Activated CD4-positive, alpha-beta T cell treated with anti-CD3 and anti-CD28 coated beads, Interleukin-2, amount 10 ng/mL, durations not matched to agents 24 days and 14 days (primary cell): ENCODE measurements around the gene NTM. TPM values are rescaled to one million over a fixed set of nuclear protein-coding genes. Genes with fewer than 3 reads are reported as not detected.

Experiments used
- DNase-seq: peaks from one replicate; pipeline ENCODE4 v3.0.0; 2022
- H3K27ac Mint-ChIP-seq: one replicate; pipeline ENCODE4 v1.8.0; 2022; ENCODE audit warnings: mild to moderate bottlenecking, mixed read lengths
- H3K27me3 Mint-ChIP-seq: one replicate; pipeline ENCODE4 v1.8.0; 2022; ENCODE audit warnings: mixed read lengths
- H3K36me3 Mint-ChIP-seq: one replicate; pipeline ENCODE4 v1.8.0; 2022; ENCODE audit warnings: low read depth, mild to moderate bottlenecking, mixed read lengths
- H3K4me1 Mint-ChIP-seq: one replicate; pipeline ENCODE4 v1.8.0; 2021; ENCODE audit warnings: mixed read lengths
- H3K4me3 Mint-ChIP-seq: one replicate; pipeline ENCODE4 v1.8.0; 2022; ENCODE audit warnings: mild to moderate bottlenecking, moderate library complexity, mixed read lengths
- H3K9me3 Mint-ChIP-seq: one replicate; pipeline ENCODE4 v1.8.0; 2021; ENCODE audit warnings: mixed read lengths
- intact Hi-C: fragments of 100-400 bp; cut with micrococcal nuclease; formaldehyde crosslinking; loops from one replicate; pipeline ENCODE4 v1.15.1; 2023
- total RNA-seq: library from RNA; stranded (reverse); gene quantifications from 2 replicates; pipeline ENCODE4 v1.2.3, GENCODE V29; 2022

Gene NTM
- total RNA-seq, 1 donor from 2014 or later, result not detected

DNA sequence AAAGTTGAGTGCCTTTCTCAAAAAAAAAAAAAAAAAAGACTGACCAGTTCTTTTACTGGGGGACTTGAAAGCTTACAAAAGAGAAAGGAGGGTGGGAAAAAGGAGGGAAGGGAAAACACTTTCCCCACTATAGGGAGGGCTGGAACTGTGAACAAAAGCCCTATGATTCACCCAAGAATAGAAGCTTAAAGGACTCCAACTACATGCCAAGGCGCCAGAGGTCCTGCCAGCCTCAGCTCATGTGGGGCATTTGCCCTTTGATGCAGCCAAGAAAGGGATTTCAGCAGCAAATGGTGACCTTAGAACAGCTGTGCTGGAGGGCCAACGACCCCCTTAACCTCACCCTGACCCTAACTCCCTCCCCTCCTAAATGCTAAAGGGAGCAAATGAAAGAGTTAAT lies 160.0 kb downstream of the NTM start:
- Mint-ChIP-seq H3K4me3 (no peak overlapping the region), H3K27ac (no peak overlapping the region), H3K36me3 (no peaks in the 10 kb centered on the region), H3K4me1 (no peaks in the 10 kb centered on the region), H3K27me3 (no peaks in the 10 kb centered on the region), H3K9me3 (no peaks in the 10 kb centered on the region)
- intact Hi-C loops, result no loop called here
- DNase-seq, result no peak

DNA sequence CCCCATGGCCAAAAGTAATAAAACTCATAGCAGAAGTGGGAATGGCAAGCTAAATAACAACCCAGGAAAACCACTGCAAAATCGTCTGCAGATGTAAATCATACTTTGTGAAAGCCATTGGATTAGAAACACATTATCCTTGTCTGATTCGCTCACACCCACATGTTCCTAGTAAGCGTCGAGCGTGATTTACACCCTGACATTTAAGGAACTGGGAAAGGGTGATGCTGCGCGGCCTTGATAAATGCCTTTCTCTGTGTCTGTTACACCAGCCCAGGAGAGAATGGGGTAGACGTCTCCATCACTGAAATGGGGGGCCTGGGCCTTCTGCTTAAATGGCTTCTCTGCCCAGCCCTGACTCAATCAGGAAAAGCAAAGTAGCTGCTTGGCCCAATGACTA lies 162.7 kb downstream of the NTM start:
- H3K27ac Mint-ChIP-seq, result no peak overlapping the region
- H3K4me3 Mint-ChIP-seq, result no peak overlapping the region
- no peaks in the 10 kb centered on the region for H3K9me3 Mint-ChIP-seq
- H3K27me3 Mint-ChIP-seq, result no peaks in the 10 kb centered on the region
- no peak for DNase-seq
- no peaks in the 10 kb centered on the region for H3K4me1 Mint-ChIP-seq
- intact Hi-C loops, result no loop called here
- H3K36me3 Mint-ChIP-seq, result no peaks in the 10 kb centered on the region

DNA sequence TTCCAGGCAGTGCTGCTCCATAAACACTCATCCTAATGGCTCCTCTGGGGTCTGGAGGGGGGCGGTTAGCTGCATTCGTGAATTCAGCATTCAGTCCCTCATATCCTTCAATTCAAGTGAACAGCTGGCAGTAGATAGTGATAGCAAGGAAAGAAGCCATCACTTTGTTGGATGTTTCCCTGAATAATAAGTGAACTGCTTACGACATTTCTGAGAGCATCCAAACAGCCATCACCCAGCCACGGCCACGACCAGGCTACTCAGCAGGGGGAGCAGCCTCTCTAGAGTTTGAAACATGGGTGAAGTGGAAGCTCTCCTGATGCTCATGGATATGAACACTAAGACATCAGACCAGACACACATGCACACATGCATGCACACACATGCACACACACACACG lies 163.6 kb downstream of the NTM start:
- H3K9me3 Mint-ChIP-seq, result no peaks in the 10 kb centered on the region
- H3K27me3 Mint-ChIP-seq, result no peaks in the 10 kb centered on the region
- H3K4me3 Mint-ChIP-seq, result no peak overlapping the region
- DNase-seq, result no peak
- no peak overlapping the region for H3K27ac Mint-ChIP-seq
- no peaks in the 10 kb centered on the region for H3K36me3 Mint-ChIP-seq
- intact Hi-C loops, result no loop called here
- no peaks in the 10 kb centered on the region for H3K4me1 Mint-ChIP-seq

DNA sequence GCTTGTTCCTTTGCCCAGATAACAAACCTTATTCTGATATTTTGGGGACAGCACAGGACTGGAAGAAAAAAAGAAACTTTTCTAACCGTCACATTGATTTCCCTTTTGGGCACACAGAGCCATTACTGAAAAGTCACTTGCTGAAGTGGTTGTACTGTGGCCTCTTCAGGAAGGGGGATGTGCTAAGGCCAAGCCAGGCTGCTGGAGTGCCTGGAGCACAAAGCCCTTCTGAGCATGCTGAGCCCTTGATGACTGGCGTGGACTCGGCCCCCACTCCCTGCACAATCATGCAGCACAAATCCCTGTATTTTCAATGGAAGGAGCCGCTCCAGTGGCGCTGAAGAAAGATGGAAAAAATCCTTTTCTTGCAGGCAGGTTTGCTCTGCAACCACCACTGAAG lies 164.2 kb downstream of the NTM start:
- no peak overlapping the region for H3K27ac Mint-ChIP-seq
- H3K36me3 Mint-ChIP-seq, result no peaks in the 10 kb centered on the region
- H3K4me1 Mint-ChIP-seq, result no peaks in the 10 kb centered on the region
- no peak overlapping the region for H3K4me3 Mint-ChIP-seq
- H3K9me3 Mint-ChIP-seq, result no peaks in the 10 kb centered on the region
- H3K27me3 Mint-ChIP-seq, result no peaks in the 10 kb centered on the region
- intact Hi-C loops, result no loop called here
- DNase-seq, result no peak

DNA sequence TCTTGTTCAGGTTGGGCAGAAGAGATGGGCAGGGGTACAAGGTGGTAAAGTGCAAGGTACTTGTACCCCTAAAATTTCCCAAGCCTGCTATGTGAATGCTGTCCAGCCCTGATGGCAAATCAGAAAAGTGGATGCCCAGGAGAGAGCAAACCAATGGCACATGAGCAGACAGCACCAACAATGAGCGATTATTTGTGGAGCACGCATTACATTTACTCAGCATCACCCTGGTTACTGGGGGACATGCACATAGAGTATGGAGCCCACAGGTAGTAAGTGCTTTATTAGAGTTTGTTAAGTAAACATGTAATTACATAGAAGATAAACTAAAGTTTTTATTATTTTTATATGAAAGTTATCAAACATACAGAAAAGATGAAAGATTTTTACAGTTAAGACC lies 165.7 kb downstream of the NTM start:
- H3K36me3 Mint-ChIP-seq, result no peaks in the 10 kb centered on the region
- H3K4me1 Mint-ChIP-seq, result no peaks in the 10 kb centered on the region
- no peaks in the 10 kb centered on the region for H3K27me3 Mint-ChIP-seq
- intact Hi-C loops, result no loop called here
- no peak for DNase-seq
- H3K27ac Mint-ChIP-seq, result no peak overlapping the region
- no peak overlapping the region for H3K4me3 Mint-ChIP-seq
- H3K9me3 Mint-ChIP-seq, result no peaks in the 10 kb centered on the region

GRCh38 chr11:131537196-131537595 lies 166.8 kb downstream of the NTM start:
- H3K36me3 Mint-ChIP-seq, result no peaks in the 10 kb centered on the region
- no peaks in the 10 kb centered on the region for H3K4me1 Mint-ChIP-seq
- no peaks in the 10 kb centered on the region for H3K9me3 Mint-ChIP-seq
- no peaks in the 10 kb centered on the region for H3K27me3 Mint-ChIP-seq
- no peak overlapping the region for H3K27ac Mint-ChIP-seq
- DNase-seq, result no peak
- H3K4me3 Mint-ChIP-seq, result no peak overlapping the region
- intact Hi-C loops, result no loop called here

DNA sequence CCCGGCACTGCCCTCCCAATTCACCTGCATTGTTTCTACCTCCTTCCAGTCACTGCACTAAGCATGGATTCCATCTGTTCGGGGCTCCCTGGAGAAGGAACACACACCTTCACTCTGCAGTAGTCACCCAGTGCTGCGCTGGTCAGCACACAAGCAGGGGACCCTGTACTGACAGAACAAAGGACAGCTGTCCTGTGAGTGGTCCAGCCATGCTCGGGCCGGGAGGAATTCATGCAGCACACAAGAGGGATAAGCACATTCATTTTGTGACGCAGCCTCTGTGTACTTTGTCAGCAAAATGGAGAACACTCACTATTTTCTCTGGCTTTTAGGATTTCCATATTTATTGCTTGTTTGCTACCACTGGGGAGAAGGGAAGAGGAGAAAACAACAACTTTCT lies 167.3 kb downstream of the NTM start:
- intact Hi-C loops, result no loop called here
- Mint-ChIP-seq H3K9me3 (no peaks in the 10 kb centered on the region), H3K4me1 (no peaks in the 10 kb centered on the region), H3K36me3 (no peaks in the 10 kb centered on the region), H3K27me3 (no peaks in the 10 kb centered on the region), H3K4me3 (no peak overlapping the region), H3K27ac (no peak overlapping the region)
- no peak for DNase-seq

DNA sequence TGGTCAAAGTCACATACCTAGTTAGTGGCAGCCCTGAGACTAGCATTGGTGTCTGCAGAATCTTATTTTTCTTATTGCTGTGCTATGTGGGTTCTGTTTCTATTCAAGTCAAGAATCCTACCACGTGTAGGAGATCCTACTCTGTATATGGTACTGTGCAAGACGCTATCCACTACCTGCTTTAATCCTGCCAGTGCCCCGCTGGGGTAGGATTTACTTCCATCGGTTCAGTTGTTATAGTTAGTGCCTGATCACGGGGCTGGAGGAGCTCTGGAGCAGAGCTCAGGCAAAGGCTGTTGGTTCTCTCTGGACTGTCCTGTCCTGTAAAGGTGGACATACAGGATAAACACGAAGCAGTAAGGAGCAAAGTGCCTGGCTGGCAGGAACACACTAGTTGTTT lies 167.9 kb downstream of the NTM start:
- DNase-seq, result no peak
- Mint-ChIP-seq H3K36me3 (no peaks in the 10 kb centered on the region), H3K27ac (no peak overlapping the region), H3K4me1 (no peaks in the 10 kb centered on the region), H3K4me3 (no peak overlapping the region), H3K9me3 (no peaks in the 10 kb centered on the region), H3K27me3 (no peaks in the 10 kb centered on the region)
- intact Hi-C loops, result no loop called here

GRCh38 chr11:131540676-131541075 lies 170.3 kb downstream of the NTM start:
- no peak for DNase-seq
- Mint-ChIP-seq H3K27ac (no peak overlapping the region), H3K4me3 (no peak overlapping the region), H3K27me3 (no peaks in the 10 kb centered on the region), H3K9me3 (no peaks in the 10 kb centered on the region), H3K36me3 (no peaks in the 10 kb centered on the region), H3K4me1 (no peaks in the 10 kb centered on the region)
- intact Hi-C loops, result no loop called here

DNA sequence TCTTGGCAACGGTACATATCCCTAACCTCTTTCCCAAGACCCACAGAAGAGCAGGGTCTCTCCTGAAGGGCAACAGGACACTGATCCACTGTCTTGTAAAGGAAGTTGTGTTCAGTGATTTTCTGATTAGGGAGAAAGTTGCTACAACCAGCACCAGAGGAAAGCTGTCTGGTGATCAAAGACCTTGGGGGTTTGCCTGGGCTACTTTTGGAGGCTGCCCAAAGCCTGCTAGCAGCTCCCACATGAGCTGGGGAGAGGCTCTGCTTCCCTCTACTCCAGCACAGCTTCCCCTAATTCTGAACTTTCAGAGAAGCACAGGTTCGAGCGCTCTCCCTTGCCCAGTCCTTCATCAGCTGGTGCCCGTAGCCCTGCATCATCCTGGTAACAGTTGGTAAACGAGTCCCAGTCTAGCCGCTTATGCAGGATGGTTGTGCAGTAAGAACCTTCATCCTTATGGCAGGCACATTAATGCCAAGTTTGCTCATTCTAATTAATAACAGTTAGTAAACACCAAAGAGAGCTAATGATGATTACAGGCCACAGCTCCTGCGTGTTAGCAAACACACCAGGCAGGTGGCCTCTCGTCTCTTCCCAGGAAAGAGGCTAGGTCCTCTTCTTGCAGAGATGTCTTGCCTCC lies 173.1 kb downstream of the NTM start:
- Mint-ChIP-seq H3K27me3 (no peaks in the 10 kb centered on the region), H3K9me3 (no peaks in the 10 kb centered on the region), H3K4me1 (no peaks in the 10 kb centered on the region), H3K36me3 (no peaks in the 10 kb centered on the region), H3K4me3 (no peak overlapping the region), H3K27ac (no peak overlapping the region)
- intact Hi-C loops, result no loop called here
- DNase-seq, result no peak

- no peaks in the 10 kb centered on the region for H3K27me3 Mint-ChIP-seq
- no peak overlapping the region for H3K4me3 Mint-ChIP-seq
- H3K9me3 Mint-ChIP-seq, result no peaks in the 10 kb centered on the region
- H3K4me1 Mint-ChIP-seq, result no peaks in the 10 kb centered on the region
- no peaks in the 10 kb centered on the region for H3K36me3 Mint-ChIP-seq
- no peak overlapping the region for H3K27ac Mint-ChIP-seq
- intact Hi-C loops, result no loop called here
- DNase-seq, result no peak
These were observed 174.2 kb downstream of the NTM start for GRCh38 chr11:131544591-131544990.

- intact Hi-C loops, result no loop called here
- Mint-ChIP-seq H3K27ac (no peak overlapping the region), H3K9me3 (no peaks in the 10 kb centered on the region), H3K4me3 (no peak overlapping the region), H3K36me3 (no peaks in the 10 kb centered on the region), H3K4me1 (no peaks in the 10 kb centered on the region), H3K27me3 (no peaks in the 10 kb centered on the region)
- no peak for DNase-seq
These were observed 175.9 kb downstream of the NTM start for GRCh38 chr11:131546218-131546895.

GRCh38 chr11:131549099-131549498 lies 178.7 kb downstream of the NTM start:
- DNase-seq, result no peak
- Mint-ChIP-seq H3K4me1 (no peaks in the 10 kb centered on the region), H3K36me3 (no peaks in the 10 kb centered on the region), H3K27me3 (no peaks in the 10 kb centered on the region), H3K27ac (no peak overlapping the region), H3K9me3 (no peaks in the 10 kb centered on the region), H3K4me3 (no peak overlapping the region)
- intact Hi-C loops, result no loop called here

GRCh38 chr11:131549770-131550169 lies 179.4 kb downstream of the NTM start:
- Mint-ChIP-seq H3K27ac (no peak overlapping the region), H3K4me3 (no peak overlapping the region), H3K9me3 (no peaks in the 10 kb centered on the region), H3K36me3 (no peaks in the 10 kb centered on the region), H3K27me3 (no peaks in the 10 kb centered on the region), H3K4me1 (no peaks in the 10 kb centered on the region)
- no peak for DNase-seq
- intact Hi-C loops, result no loop called here

- DNase-seq, result no peak
- Mint-ChIP-seq H3K36me3 (no peaks in the 10 kb centered on the region), H3K4me3 (no peak overlapping the region), H3K27ac (no peak overlapping the region), H3K27me3 (no peaks in the 10 kb centered on the region), H3K9me3 (no peaks in the 10 kb centered on the region), H3K4me1 (no peaks in the 10 kb centered on the region)
- intact Hi-C loops, result no loop called here
These were observed 189.9 kb downstream of the NTM start for GRCh38 chr11:131560287-131560686.
